HCT116 (cell line): ENCODE measurements around the gene ACADVL. TPM values are rescaled to one million over a fixed set of nuclear protein-coding genes. Genes with fewer than 3 reads are reported as not detected.

Source experiments
- ATF3 ChIP-seq: IDR thresholded peaks from 2 replicates; pipeline ENCODE4 v1.6.1; 2012
- CEBPB ChIP-seq: IDR thresholded peaks from 2 replicates; pipeline ENCODE4 v1.6.1; 2012; ENCODE audit warnings: low read depth
- EGR1 ChIP-seq: IDR thresholded peaks from 2 replicates; pipeline ENCODE4 v1.6.1; 2012; ENCODE audit warnings: low read depth
- EZH2 ChIP-seq: fragments of 200-600 bp; sonication (generic); IDR thresholded peaks from 2 replicates; pipeline ENCODE4 v1.6.1; 2017; ENCODE audit warnings: antibody characterized with exemption, mixed run types
- FOSL1 ChIP-seq: IDR thresholded peaks from 2 replicates; pipeline ENCODE4 v1.6.1; 2012; ENCODE audit warnings: low read depth
- JUND ChIP-seq: IDR thresholded peaks from 2 replicates; pipeline ENCODE4 v1.6.1; 2012
- MAX ChIP-seq: IDR thresholded peaks from 2 replicates; pipeline ENCODE4 v1.6.1; 2012
- RAD21 ChIP-seq: IDR thresholded peaks from 2 replicates; pipeline ENCODE4 v1.6.1; 2012; ENCODE audit warnings: low read depth, mild to moderate bottlenecking
- REST ChIP-seq: IDR thresholded peaks from 2 replicates; pipeline ENCODE4 v1.6.1; 2012; ENCODE audit warnings: low read depth
- SIN3A ChIP-seq: IDR thresholded peaks from 2 replicates; pipeline ENCODE4 v1.6.1; 2012; ENCODE audit warnings: low read depth
- SRF ChIP-seq: IDR thresholded peaks from 2 replicates; pipeline ENCODE4 v1.6.1; 2012; ENCODE audit warnings: low read depth
- TCF7L2 ChIP-seq: IDR thresholded peaks from 2 replicates; pipeline ENCODE4 v1.7.0; 2011; ENCODE audit warnings: borderline replicate concordance, inconsistent platforms; ENCODE audit not compliant: insufficient read depth, insufficient read length; ENCODE audit errors: extremely low read depth
- ZFX ChIP-seq: fragments of 450-650 bp; IDR thresholded peaks from 2 replicates; pipeline ENCODE4 v1.6.1; 2017
- ZNF274 ChIP-seq: fragments of 200-500 bp; sonication (Bioruptor generic); IDR thresholded peaks from 2 replicates; pipeline ENCODE4 v1.6.1; 2014; ENCODE audit warnings: mild to moderate bottlenecking, low read depth, low read length, inconsistent platforms
- total RNA-seq: library from RNA; stranded (reverse); gene quantifications from one replicate; pipeline ENCODE4 v1.2.1, GENCODE V29; 2021; ENCODE audit not compliant: unreplicated experiment

The ACADVL gene
- total RNA-seq, 1 experiment from 2014 or later, result 554 TPM

- TF ChIP-seq CEBPB, result no peak
- TF ChIP-seq MAX, result no peak; the same call in 1 of the 2 replicates
- peak; percentile 84 for TF ChIP-seq TCF7L2
- TF ChIP-seq ZFX, result no peak; the same call in 1 of the 2 replicates
- TF ChIP-seq EZH2, result no peak
- TF ChIP-seq JUND, result no peak
- no peak for TF ChIP-seq SRF
- no peak for TF ChIP-seq EGR1
- TF ChIP-seq RAD21, result no peak
- no peak for TF ChIP-seq ZNF274
- TF ChIP-seq REST, result no peak
- TF ChIP-seq FOSL1, result no peak
- TF ChIP-seq ATF3, result no peak
- TF ChIP-seq SIN3A, result no peak; the same call in 1 of the 2 replicates
These were observed 19.6 kb downstream of the ACADVL start, which contains the start of gene PHF23 (continued) for GRCh38 chr17:7239091-7240027.
